Fibroblast of villous mesenchyme (primary cell): Measurements from ENCODE around the gene CYP26C1. TPM values are rescaled to one million over a fixed set of nuclear protein-coding genes. Genes with fewer than 3 reads are reported as not detected.

Experiments used
- DNase-seq: peaks from one replicate; pipeline ENCODE4 v3.0.0-alpha.2; 2010; ENCODE audit warnings: low read depth
- H3K4me3 ChIP-seq: 2 replicates; pipeline ENCODE4 v1.5.1; 2011; ENCODE audit warnings: low read depth, mild to moderate bottlenecking, low read length
- CTCF ChIP-seq: IDR thresholded peaks from 2 replicates; pipeline ENCODE4 v1.5.1; 2012; ENCODE audit warnings: low read depth, mild to moderate bottlenecking, low read length; ENCODE audit not compliant: insufficient read depth
- total RNA-seq: library from RNA; depleted of rRNA; stranded (reverse); fragments of >200 nt; gene quantifications from 2 replicates; pipeline ENCODE4 v1.2.3, GENCODE V29; 2012

CYP26C1 gene
- total RNA-seq, 1 donor: not detected

GRCh38 chr10:93070378-93071176, 10.0 kb downstream of the CYP26C1 start:
- no peak for DNase-seq
- TF ChIP-seq CTCF: no peak
- no peak overlapping the region for H3K4me3 ChIP-seq

DNA sequence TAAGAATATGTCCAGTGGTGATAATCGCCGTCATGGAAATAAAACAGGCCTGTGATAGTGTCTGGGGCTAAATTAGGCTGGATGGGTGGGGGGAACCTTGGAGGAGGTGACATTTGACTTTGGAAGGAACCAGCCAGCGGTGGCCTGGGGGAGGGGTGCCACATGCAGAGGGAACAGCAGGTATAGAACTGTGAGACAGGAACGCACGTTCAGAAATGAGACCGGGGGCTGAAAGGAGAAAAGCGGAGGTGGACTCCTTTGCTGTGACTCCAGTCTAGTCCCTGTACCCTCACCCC, 10.5 kb downstream of the CYP26C1 start:
- DNase-seq: no peak
- H3K4me3 ChIP-seq: no peak overlapping the region
- TF ChIP-seq CTCF: no peak

GRCh38 chr10:93071674-93072224, 11.2 kb downstream of the CYP26C1 start:
- no peak for TF ChIP-seq CTCF
- DNase-seq: no peak

GRCh38 chr10:93072225-93072712, 11.7 kb downstream of the CYP26C1 start:
- no peak for TF ChIP-seq CTCF
- H3K4me3 ChIP-seq: peak overlapping the region; percentile 35
- DNase-seq: no peak

More at GRCh38 chr10:93071674-93072224, 11.2 kb downstream of the CYP26C1 start:
- peak overlapping the region; percentile 35 for H3K4me3 ChIP-seq

GRCh38 chr10:93072713-93073538, 12.3 kb downstream of the CYP26C1 start:
- H3K4me3 ChIP-seq: no peak overlapping the region
- no peak for DNase-seq
- no peak for TF ChIP-seq CTCF

GRCh38 chr10:93073539-93074146, 13.0 kb downstream of the CYP26C1 start, which contains the start of gene CYP26A1:
Gene CYP26A1, plus strand, starts transcription at chr10:93073893. Its CDS starts 42 bp downstream, at chr10:93073935.
- no peak for TF ChIP-seq CTCF
- H3K4me3 ChIP-seq: peak within 1 kb of the TSS; percentile 9
- no peak for DNase-seq
